Measurements from ENCODE around the gene TTYH3.

- TF ChIP-seq POLR2A (IDR thresholded peaks at IDR 0.05) (no peak), CTCF (IDR thresholded peaks at IDR 0.05) (no peak)
These were observed 44.7 kb upstream of the TTYH3 start for GRCh38 chr7:2587134-2587533.

Data from right lobe of liver (tissue), 4 donors.